CD4-positive, alpha-beta T cell treated with Interleukin-15 for 1 hour (primary cell): ENCODE data around the gene KIF25.

Experiments
- DNase-seq: peaks from one replicate; pipeline ENCODE4 v3.0.0-alpha.2; 2020

Gene KIF25

DNA sequence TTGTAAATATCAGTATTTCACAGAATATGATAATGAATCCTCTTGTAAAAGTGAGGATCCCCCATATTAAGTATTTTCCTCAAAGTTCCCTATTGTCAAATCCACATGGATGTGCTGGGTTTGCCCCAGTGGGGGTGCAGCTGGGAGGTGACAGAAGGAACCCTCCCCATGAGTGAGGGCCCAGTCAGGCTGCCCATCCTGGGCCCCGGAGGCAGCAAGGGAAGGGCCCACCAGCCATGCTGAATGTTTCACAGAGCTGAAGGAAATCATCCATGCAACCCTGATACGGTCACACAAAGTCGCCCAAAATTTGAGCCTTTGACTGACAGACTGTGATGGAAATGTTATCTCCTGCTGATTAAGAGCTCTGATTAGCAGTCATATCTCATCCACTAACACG, 41.8 kb downstream of the KIF25 start:
- DNase-seq, result no peak

DNA sequence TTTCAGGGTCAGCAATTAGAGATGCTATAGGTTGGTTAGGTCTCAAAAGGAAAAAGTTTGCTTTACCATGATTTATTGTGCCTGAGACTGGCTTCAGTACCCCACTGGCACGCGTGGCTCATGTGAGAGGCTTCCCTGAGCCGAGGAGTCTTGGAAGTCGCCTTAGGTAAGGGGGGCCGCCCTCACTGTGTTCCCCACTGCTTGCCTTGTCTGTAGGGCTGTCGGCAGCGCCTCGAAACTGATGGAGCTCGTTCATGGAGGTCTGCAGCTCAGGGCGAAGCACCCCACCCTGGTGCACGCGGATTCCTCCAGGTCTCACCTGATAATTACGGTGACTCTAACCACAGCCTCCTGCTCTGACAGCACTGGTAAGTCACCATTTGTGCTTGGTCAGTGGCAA, 42.4 kb downstream of the KIF25 start:
- no peak for DNase-seq

DNA sequence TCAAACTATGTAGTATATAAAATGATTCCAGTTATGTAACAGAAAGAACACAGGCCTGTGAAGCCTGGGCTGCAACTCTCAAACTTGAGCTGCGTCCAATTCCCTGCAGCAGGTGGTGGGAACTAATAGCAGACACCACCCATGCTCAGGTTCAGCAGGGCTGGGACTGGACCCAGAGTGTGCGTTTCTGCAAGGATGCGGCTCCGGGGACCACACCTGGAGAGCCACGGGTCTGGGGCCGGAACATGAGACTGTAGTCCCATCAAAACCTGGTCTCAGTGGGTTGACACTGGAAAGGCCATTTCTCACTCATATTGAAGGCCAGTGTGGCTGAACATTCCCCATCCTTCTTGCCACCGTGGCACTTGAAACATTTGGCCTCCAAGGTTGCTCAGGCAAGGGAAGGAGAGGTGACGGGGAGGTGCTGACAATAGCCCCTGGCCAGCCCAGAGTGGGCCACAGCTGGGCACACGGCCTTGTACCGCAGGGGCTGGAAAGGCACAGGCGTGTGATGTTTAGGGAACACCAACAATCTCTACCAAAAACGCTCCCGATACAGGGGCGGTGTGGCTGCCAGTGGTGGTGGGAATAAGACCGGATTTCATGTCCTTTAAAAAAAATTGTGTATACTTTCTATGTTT, 43.5 kb downstream of the KIF25 start:
- DNase-seq, result no peak

DNA sequence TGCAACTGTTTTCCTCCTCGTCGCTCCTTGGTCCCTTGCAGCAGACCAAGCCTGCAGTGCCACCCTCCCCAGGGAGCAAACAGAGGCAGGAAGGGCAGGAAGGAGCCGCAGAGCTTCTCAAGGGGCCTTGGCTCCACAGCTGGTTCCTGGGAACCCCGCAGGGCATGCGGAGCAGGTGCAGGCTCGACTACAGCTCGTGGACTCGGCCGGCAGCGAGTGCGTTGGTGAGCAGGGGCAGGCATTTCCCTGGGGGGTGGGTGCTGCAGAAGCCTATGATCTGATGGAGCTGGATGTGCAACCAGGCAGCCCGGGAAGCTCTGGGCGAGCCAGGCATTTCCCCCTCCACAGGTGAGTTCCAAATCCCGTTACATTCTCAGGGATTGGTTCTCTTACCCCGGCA, 44.5 kb downstream of the KIF25 start:
- no peak for DNase-seq

DNA sequence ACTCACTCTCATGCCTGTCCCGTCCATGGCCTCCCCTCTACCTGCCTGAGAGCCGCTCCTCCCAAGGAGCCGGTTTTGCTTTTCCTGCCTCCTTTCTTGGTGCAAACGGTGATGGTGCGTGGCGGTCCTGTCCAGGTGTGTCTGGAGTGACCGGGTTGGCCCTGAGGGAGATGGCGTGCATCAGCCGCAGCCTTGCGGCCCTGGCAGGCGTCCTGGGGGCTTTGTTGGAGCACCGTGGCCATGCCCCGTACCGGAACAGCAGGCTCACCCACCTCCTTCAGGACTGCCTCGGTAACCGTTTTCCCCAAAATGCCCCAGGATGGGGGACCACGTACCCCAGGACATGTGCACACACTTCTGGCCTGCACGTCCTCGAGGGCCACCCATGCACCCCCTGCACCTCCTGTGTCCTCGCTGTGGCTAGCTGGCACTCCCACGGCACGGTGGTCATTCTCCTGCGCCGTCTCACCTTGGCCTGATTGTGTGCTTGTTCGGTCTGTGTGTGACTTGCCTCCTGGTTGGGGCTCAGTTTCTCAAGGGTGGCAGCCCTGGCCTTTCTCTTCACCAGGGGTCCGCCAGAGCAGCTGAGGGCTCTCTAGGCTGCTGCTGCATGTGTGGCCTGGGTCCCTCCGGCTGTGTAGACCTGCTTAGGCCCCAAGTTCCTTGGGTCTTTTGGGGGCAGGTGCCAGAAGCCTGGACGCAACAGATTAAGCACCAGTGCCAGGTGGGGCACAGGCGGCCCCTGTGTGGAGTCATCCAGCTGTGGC, 45.1 kb downstream of the KIF25 start:
- no peak for DNase-seq

DNA sequence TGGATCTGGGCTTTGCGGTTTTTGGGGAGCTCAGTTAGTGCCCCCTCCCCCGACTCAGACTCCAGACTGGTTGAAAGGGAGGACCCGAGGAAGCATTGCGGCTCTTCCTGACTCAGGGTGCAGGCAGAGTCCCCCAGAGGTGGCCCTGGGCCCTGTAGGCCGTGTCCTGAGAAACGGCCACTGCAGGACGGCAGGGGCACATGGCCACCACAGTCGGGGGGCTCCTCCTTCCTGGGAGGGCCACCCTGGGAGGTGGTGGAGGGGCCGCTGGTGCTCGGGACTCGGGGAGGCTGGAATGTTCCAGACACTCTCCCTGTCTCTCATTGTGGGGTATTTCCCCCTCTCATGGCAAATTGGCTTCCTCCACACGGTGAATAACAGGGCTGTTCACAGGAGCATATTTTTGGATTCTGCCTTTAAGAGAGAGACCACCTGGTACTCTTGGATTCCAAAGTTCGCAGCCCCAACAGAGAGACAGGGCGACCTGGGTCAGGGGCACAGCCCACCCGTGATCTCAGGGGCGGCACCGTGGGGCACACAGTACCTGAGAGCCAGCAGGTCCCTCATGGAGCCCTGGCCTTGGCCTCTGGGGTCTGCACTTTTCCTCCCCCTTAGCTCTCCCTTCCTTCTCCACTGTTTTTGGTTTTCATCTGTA, 45.8 kb downstream of the KIF25 start:
- DNase-seq, result no peak

DNA sequence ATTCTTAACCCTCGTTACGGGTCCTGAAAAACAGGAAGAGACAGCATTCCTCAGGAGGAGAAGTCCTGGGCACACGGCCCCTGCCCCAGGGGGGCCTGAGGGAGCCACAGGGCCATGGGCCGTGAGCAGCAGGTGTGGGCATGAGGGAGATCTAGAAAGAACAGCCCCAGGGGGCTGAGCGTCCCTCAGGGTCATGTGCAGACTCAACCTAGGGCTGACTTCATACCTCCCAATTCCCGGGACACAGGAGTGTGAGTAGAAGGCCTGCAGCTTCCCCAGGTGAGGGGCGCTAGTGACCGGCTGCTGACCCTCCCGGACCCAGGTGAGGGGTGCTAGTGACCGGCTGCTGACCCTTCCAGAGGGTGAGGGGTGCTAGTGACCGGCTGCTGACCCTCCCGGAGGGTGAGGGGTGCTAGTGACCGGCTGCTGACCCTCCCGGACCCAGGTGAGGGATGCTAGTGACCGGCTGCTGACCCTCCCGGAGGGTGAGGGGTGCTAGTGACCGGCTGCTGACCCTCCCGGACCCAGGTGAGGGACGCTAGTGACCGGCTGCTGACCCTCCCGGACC, 46.5 kb downstream of the KIF25 start:
- DNase-seq, result no peak

DNA sequence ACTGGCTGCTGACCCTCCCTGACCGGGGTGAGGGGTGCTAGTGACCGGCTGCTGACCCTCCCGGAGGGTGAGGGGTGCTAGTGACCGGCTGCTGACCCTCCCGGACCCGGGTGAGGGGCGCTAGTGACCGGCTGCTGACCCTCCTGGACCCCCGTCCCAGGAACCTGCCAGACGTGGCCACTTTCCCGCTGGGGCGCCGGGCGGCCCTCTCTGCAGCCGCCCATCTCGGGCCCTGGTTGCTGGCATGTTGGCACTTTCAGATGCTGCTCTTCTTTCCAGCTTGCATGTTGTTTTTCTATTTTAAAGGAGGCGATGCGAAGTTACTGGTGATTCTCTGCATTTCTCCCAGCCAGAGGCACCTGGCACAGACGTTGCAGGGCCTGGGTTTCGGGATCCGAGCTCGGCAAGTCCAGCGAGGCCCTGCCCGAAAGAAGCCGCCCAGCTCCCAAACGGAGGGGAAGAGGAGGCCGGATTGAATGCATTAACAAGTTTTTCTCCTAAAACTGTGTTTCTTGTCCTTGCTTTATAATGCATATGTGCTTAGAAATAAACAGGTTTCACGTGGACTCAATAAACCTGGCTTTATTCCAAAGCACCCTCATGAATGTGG, 47.2 kb downstream of the KIF25 start:
- no peak for DNase-seq

DNA sequence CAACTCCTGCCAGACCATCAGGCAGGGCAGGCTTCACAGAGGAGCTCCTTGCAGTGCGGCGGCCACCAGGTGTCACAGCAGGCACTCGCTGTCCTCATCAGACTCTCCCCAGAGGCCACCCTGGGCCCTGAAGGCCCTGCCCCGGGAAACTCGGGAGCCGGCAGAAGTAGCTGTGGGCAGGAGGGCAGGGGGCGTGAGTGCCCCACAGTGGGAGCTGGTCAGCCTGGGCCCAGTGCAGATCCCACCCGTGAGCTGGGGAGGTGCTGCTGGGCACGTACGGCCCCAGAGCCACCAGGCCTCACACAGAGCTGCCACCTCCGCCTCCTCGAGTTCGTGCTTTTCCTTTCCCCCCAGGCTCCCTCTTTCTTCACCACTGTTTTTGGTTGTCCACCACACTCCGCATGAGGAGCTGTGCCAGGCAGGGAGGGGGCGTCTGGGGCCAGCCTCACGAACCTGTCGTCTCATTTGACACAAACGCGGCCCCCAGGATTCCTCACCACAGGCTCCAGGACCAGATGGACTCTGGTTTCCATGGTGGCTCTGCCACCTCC, 47.7 kb downstream of the KIF25 start:
- DNase-seq, result no peak

DNA sequence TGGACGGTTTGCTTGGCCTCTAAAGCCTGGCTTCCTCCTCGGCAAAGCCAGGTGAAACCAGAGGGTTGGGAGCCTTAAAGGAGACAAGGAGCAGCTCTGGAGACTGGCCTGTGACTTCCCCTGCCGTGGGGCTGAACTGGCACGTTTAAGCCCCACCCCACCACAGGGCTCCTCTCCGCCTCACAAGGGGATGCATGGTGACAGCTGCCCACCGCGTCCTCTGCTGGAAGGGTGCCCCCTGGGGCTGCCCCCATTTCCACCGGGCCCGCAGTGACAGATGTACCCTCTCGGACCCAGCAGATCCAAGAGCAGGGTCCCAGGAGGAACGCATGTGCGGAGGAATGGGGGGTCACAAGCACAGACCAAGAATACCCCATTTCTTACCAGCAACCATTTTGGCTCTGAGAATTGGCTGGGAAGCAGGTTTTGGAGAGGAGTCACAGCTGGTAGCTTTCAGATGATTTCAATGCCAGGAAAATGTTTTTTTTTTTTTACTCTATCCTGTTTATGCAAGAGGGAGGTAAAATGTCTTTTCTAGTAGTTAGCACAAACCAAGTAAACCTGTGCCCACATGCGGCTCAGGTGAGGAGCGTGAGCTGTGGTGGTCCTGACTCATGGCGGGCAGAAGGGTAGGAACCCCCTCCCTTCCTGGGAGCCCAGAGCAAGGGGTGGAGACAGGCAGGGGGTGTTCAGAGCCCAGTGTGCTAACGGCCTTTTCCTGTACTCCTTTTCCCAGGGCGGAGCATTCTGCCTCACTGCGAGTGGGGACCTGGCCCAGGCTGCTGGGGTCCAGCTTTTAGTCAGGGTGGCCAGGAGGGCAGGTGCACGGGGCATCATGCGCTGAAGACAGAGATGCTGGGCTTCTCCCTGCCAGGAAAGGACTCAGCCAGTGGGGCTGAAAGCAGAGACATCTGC, 48.5 kb downstream of the KIF25 start:
- DNase-seq, result no peak

DNA sequence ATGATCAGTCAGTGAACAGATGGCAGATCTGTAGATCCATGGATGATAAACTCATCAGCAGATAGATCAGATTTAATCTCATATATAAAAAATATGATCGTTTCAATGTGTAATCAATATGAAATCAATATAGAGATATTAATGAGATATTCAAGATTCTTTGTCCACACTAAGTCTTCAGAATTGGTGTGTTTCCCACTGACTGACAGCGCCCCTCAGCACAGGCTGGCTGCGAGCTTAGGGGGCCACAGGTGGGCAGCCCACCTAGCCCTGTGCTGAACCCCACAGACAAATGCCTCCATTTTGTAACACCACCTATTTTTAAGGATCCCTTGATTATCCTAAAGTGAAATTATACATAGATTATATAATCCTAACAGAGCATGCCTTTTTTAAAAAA, 49.2 kb downstream of the KIF25 start:
- no peak for DNase-seq

DNA sequence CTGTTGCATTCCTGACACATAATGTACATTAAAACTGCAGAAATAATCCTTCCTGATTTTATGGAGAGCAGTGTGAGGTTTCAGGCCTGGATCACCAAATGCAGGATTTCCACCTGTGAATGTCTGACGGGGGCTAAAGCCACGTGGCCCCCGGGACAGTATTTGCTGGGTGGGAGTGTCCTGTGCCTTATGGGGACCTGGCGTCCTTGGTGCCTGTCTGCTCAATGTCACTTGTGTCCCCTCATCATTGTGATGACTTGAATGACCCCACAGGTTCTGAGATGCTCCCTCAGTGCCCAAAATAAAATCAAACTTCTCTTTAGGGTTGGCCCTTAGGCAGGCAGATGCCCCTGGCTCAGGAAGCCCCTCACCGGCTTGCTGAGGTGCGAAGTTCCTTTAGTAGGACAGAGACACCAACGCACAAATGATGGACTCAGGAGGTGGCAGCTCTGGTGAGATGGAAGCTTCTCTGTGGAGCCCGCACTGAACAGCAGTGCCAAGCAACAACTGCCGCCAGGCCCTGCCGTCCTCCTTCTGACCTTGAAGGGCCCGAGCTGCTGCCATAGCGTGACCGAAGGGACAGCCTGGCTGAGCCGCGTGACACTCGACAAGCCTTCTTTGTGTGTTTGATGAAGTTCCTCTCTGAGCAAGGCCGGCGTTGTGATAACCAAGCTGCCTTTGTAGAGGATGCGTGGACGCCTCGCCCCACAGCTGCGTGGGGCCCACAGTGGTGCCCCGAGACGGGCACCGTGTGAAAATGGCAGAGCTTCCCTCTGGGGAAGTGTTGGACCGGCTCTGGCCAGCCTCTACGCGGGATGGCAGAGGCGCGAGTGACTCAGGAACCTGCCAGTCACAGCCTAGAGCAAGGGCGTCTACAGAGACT, 50.6 kb downstream of the KIF25 start:
- no peak for DNase-seq

DNA sequence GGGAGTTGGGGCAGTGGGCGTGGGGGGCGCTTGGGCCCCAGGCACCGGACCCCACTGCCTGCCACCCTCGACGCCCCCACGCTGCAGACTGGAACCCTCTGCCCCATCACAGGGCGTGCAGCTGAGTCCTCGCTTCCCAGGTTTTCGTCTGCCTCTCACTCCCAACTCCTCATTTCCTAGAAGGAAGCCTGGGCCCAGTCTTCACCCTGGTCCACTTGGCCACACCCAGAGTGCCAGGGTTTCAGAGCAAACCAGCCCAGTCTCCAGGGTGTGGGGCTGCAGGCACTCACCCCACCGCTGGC, 51.2 kb downstream of the KIF25 start:
- DNase-seq, result no peak

DNA sequence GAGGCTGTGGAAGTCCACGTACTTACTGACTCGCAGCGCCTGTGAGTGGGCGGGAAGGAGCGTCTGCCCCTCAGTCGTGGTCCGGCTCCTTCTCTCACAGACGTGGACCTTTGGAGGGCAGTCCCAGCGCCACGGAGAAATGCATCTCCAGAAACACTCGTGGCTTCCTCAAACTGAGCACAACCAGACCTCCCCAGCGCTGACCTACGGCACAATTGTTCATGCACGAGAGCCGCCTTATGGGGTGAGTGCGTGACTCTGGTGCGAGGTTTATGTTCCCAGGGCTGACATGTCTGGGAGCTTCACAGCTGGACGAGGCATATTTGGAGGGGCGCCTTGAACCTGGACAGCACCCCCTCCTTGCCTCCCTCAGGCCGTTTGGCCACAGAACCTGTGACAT, 51.8 kb downstream of the KIF25 start:
- no peak for DNase-seq

DNA sequence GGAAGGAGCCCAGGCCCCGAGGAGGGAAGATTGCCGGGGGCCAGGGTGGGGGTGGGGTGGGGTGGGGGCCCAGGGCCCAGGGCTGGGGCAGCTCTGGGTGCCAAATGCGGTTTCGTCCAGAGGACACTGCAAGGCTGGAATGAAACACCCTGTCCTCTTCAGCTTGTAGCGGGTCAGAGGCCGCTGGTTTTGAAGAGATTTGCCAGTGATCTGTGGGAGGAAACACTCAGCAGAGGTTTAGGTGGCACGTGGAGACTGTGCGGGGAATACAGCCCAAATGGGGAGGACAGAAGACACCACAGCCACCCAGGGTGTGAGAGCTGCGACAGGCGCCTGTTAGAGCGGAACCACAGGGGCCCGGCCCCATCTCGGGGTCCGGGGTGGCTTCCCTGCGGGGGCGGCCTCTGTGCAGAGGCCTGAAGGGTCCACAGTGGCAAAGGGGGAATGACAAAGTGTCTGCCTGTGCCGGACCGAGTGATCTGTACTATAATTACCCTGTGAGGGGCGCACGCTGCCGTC, 52.3 kb downstream of the KIF25 start:
- DNase-seq, result no peak

DNA sequence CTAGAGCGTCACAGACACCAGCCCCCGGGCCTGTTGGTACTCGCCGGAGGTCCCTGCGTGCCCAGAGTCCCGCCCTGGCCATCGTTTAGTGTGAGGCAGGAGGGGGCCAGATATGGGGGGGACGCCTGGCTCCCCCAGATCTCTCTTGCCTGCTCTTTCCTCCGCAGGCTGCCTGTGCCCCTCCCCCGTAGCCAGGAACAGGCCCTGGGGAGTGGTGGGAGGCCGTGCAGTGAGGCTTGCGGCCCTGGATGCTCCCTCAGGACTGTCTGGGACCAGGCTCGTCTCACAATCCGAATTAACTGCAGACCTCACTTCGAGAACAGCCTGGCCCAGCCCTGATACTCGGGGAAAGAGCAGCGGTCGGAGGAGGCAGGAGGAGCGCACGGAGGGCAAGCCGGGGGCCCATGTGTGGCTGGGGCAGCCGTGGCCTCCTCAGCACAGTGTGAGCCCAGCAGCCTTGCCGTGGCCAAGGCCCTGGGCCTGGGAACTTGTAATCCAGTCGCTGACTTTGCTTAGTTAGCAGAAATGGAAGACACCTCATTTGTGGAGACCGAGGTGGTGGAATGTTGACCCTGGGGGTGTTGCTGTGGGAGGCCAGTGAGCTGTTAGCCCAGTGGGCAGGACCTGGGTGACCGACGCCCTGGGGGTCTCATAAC, 52.9 kb downstream of the KIF25 start:
- no peak for DNase-seq

DNA sequence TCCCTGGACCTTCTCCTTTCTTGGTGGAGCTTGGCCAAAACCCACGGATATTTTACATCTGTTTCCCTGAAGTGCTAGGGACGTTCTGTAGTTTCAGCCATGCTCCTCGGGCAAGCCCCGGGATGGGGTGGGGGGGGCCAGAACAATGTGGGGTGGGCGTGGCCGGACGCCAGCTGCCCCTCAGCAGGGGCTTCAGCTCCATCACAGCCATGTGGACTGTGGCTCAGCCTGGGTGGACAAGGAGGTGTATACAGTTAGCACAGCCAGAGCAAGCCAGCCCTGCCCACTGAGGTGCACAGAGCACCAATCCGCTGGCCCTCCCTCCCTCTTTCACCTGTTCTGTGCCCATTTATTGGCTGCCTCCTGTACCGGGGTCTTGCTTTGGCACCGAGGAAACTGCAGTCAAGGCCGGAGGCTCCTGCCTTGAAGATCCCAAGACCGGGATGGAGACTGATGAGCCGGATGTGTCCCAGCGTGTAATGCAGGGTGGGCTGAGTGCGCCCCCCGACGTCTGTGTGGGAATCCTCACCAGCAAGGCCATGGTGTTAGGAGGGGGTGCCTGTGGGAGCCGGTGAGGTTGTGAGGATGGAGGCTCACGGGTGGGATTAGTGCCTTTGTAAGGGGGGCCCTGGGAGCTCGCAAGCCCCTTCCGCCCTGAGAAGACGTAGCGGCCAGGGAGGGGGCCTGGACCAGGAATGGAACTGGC, 53.6 kb downstream of the KIF25 start:
- no peak for DNase-seq

DNA sequence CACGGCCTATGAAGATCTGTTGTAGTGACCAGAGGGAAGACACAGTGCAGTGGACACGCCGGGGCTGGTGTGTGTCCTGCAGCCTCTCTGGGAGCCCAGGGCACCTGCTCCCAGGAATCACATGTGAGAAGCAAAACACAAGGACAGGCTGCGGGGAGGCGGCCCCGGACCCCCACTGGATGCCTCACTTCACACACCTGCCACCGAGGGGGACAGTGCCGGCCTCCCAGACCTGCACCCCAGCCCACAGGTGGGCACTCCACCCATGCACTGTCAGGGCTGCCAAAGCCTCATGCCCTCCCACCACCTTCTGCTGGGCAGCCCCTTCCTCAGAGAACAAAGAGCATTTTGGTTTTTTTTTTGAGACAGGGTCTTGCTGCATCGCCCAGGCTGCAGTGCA, 54.2 kb downstream of the KIF25 start:
- no peak for DNase-seq

DNA sequence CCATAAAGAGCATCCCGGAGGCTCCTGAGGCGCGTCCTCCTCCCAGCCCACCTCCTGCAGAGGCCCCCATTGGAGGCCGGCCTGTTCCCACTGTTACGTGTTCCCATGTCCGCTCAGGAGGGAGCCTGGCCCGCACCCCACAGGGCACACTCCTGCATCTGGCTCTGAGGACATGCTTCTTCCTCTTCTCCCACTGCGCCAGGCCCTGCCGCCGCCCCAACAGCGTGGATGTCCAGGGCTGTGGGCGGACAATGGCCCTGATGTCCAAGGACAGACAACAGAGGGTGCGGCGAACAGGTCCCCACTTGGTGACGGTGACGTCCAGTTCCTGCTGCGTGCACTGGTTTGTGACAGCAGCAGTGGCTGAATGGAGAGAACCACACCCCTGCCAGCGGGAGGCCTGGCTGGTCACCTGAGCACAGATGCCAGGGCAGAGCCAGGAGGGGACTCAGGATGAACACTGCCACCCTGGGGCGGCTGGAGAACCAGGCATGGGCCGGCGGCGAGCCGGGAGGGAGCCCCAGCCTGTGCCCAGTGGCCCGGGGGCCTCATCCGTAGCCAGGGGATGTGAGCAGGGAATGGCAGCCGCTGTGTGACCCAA, 54.9 kb downstream of the KIF25 start:
- DNase-seq, result no peak
